HEK293 (cell line): ENCODE data around the gene CMC1.

Experiments used
- CTCF ChIA-PET: fragments of 350-600 bp; formaldehyde crosslinking; extraction: SDS; loops from one replicate; lab custom pipeline; 2021; ENCODE audit warnings: antibody characterized with exemption; lab: Yijun Ruan, JAX
- POLR2A ChIA-PET: fragments of 300-600 bp; formaldehyde crosslinking; extraction: SDS; loops from one replicate; lab custom pipeline; 2020; ENCODE audit warnings: antibody characterized with exemption, inconsistent platforms; lab: Yijun Ruan, JAX
- H3K27ac ChIP-seq: fragments of 200-500 bp; sonication (Bioruptor generic); 2 replicates; pipeline ENCODE4 v1.5.1; 2014; ENCODE audit warnings: low read depth, low read length, control low read depth, inconsistent platforms; ENCODE audit errors: extremely low read depth
- H3K36me3 ChIP-seq, 2 experiments: fragments of 200-500 bp in 1 of 2; sonication (Bioruptor generic) in 1 of 2; 1 replicate in 1 of 2; 2 replicates in 1 of 2; pipeline ENCODE4 v1.5.1; 2014 to 2017; ENCODE audit warnings: inconsistent platforms in 2 of 2, low read length in 2 of 2; ENCODE audit not compliant: control insufficient read depth in 2 of 2, insufficient read depth in 1 of 2
- H3K4me1 ChIP-seq: fragments of 200-500 bp; sonication (Bioruptor generic); 2 replicates; pipeline ENCODE4 v1.5.1; 2014; ENCODE audit warnings: mild to moderate bottlenecking, low read length, inconsistent platforms; ENCODE audit not compliant: control insufficient read depth, insufficient read depth
- H3K4me3 ChIP-seq: 2 replicates; pipeline ENCODE4 v1.5.1; 2011; ENCODE audit warnings: low read depth, mild to moderate bottlenecking, control low read depth, low read length, moderate library complexity
- H3K9me3 ChIP-seq: fragments of 200-500 bp; sonication (Bioruptor generic); 2 replicates; pipeline ENCODE4 v1.5.1; 2014; ENCODE audit warnings: low read depth, low read length, inconsistent platforms; ENCODE audit not compliant: control insufficient read depth, insufficient read depth
- GFI1B ChIP-seq: fragments of 450-650 bp; formaldehyde crosslinking; IDR thresholded peaks from 2 replicates; pipeline ENCODE4 v1.5.1; 2016; ENCODE audit warnings: missing biosample characterization, missing genetic modification characterization
- MYNN ChIP-seq: fragments of 450-650 bp; formaldehyde crosslinking; IDR thresholded peaks from 2 replicates; pipeline ENCODE4 v1.5.1; 2016; ENCODE audit warnings: missing biosample characterization, missing genetic modification characterization, borderline replicate concordance
- OSR2 ChIP-seq: fragments of 450-650 bp; formaldehyde crosslinking; IDR thresholded peaks from 2 replicates; pipeline ENCODE4 v1.5.1; 2016; ENCODE audit warnings: missing biosample characterization, missing genetic modification characterization
- TRIM28 ChIP-seq: IDR thresholded peaks from 2 replicates; pipeline ENCODE4 v1.6.1; 2011; ENCODE audit warnings: low read length, control low read depth, borderline replicate concordance
- ZNF24 ChIP-seq: fragments of 450-650 bp; formaldehyde crosslinking; IDR thresholded peaks from 2 replicates; pipeline ENCODE4 v1.5.1; 2016; ENCODE audit warnings: missing biosample characterization, missing genetic modification characterization
- ZNF274 ChIP-seq, 2 experiments: fragments of 200-500 bp in 1 of 2; fragments of 450-650 bp in 1 of 2; sonication (Bioruptor generic) in 1 of 2; formaldehyde crosslinking in 1 of 2; IDR thresholded peaks; 2 replicates each; pipeline versions ENCODE4 v1.5.1 to v1.6.1; 2014 to 2016; ENCODE audit warnings: borderline replicate concordance in 1 of 2, inconsistent platforms in 1 of 2, low read length in 1 of 2, missing biosample characterization in 1 of 2, missing genetic modification characterization in 1 of 2
- ZNF311 ChIP-seq: fragments of 450-650 bp; formaldehyde crosslinking; IDR thresholded peaks from 2 replicates; pipeline ENCODE4 v1.5.1; 2017; ENCODE audit warnings: missing biosample characterization, missing genetic modification characterization, borderline replicate concordance
- ZNF394 ChIP-seq: fragments of 450-650 bp; formaldehyde crosslinking; IDR thresholded peaks from 2 replicates; pipeline ENCODE4 v1.5.1; 2016; ENCODE audit warnings: missing biosample characterization, missing genetic modification characterization, mild to moderate bottlenecking, moderate library complexity, borderline replicate concordance
- ZNF416 ChIP-seq: fragments of 450-650 bp; formaldehyde crosslinking; IDR thresholded peaks from 2 replicates; pipeline ENCODE4 v1.5.1; 2016; ENCODE audit warnings: missing biosample characterization, missing genetic modification characterization
- ZNF473 ChIP-seq: fragments of 450-650 bp; formaldehyde crosslinking; IDR thresholded peaks from 2 replicates; pipeline ENCODE4 v1.5.1; 2017; ENCODE audit warnings: missing biosample characterization, missing genetic modification characterization
- ZNF560 ChIP-seq: fragments of 450-650 bp; formaldehyde crosslinking; IDR thresholded peaks from 2 replicates; pipeline ENCODE4 v1.5.1; 2017; ENCODE audit warnings: missing biosample characterization, missing genetic modification characterization, borderline replicate concordance
- ZNF776 ChIP-seq: fragments of 450-650 bp; formaldehyde crosslinking; IDR thresholded peaks from 2 replicates; pipeline ENCODE4 v1.5.0; 2017; ENCODE audit warnings: missing biosample characterization, missing genetic modification characterization, borderline replicate concordance
- ZNF837 ChIP-seq: fragments of 450-650 bp; formaldehyde crosslinking; IDR thresholded peaks from 2 replicates; pipeline ENCODE4 v1.5.1; 2016; ENCODE audit warnings: missing biosample characterization, missing genetic modification characterization
- TF ChIP-seq, protein P1 (sequence below): fragments of 450-650 bp; formaldehyde crosslinking; IDR thresholded peaks from 2 replicates; pipeline ENCODE4 v1.5.1; 2016; ENCODE audit warnings: missing biosample characterization, missing genetic modification characterization
- TF ChIP-seq, protein P2 (sequence below): fragments of 450-650 bp; formaldehyde crosslinking; IDR thresholded peaks from 2 replicates; pipeline ENCODE4 v1.5.1; 2017; ENCODE audit warnings: missing biosample characterization, missing genetic modification characterization
- TF ChIP-seq, protein P3 (sequence below): fragments of 450-650 bp; formaldehyde crosslinking; IDR thresholded peaks from 2 replicates; pipeline ENCODE4 v1.5.1; 2016; ENCODE audit warnings: missing biosample characterization, missing genetic modification characterization
- TF ChIP-seq, protein P4 (sequence below): fragments of 450-650 bp; formaldehyde crosslinking; IDR thresholded peaks from 2 replicates; pipeline ENCODE4; 2016; ENCODE audit warnings: missing biosample characterization, missing genetic modification characterization

CMC1 gene

DNA sequence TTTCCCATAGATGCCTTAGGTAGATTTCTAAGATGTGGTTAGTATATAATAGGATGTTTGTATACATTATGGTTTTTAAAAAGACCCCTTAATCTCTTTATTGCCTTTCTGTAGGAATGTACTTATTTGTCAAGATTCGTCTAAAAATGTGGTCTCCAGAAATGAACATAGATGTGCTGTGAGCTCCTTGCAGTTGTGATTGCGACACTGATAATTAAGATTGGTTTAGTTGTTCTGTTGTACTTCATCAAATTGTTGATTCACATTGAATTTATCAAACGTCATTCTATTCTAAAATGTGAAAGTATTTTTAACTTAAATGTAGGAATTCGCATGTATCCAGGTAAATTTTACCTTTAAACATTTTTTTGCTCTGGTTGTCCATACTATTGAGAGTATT, 51.2 kb downstream of the CMC1 start (continued):
- TF ChIP-seq, protein P1, sequence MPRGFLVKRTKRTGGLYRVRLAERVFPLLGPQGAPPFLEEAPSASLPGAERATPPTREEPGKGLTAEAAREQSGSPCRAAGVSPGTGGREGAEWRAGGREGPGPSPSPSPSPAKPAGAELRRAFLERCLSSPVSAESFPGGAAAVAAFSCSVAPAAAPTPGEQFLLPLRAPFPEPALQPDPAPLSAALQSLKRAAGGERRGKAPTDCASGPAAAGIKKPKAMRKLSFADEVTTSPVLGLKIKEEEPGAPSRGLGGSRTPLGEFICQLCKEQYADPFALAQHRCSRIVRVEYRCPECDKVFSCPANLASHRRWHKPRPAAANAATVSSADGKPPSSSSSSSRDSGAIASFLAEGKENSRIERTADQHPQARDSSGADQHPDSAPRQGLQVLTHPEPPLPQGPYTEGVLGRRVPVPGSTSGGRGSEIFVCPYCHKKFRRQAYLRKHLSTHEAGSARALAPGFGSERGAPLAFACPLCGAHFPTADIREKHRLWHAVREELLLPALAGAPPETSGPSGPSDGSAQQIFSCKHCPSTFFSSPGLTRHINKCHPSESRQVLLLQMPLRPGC (tag by site-specific recombination), result no peak
- TF ChIP-seq ZNF473, result no peak
- no peak for TF ChIP-seq TRIM28
- no peak for TF ChIP-seq ZNF311 (tag by site-specific recombination)
- no peak for TF ChIP-seq ZNF776
- no peak for TF ChIP-seq ZNF24
- TF ChIP-seq GFI1B (tag by site-specific recombination), result no peak
- TF ChIP-seq, all 188 proteins: peak for 0

DNA sequence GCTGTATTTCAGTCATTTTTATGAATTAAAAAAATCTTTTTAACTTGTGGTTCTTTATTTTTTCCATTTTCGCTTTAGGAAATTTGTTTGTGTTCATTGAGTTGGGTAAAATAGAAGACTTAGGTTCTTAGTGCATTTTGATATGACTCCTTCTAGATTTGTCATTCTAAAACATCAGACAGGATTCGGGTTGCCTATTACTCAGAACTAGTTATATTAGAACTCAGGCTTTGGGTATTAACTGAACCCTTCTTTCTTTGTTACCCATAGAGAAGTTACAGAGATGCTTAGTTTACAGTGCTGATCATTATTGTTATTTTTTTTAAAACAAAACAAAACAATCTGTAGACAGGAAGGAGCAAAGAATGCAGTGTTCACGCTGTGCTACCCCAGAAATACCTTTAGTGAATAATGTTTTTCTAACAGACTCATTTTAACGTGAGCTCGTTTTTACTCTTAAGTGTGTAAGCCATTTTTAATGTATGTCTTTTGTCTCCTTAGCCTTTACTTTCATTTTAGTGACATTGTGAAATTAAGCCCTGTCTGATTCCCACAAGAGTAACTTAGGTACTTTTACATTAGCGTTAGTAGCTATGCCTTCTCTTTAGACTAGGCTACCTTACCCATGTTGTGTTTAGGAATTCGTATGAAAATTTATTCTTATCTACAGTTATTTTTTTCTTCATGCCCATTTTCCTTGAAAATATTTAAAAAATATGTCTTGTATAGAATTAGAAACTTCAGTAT, 53.4 kb downstream of the CMC1 start:
- no peak overlapping the region for H3K27ac ChIP-seq
- no peaks in the 10 kb centered on the region for H3K4me1 ChIP-seq
- no peak overlapping the region for H3K4me3 ChIP-seq
- H3K9me3 ChIP-seq, result no peaks in the 10 kb centered on the region
- CTCF ChIA-PET, result no interaction called here
- TF ChIP-seq ZNF394 (no peak), OSR2 (tag by site-specific recombination) (no peak), ZNF560 (tag by site-specific recombination) (no peak), ZNF416 (tag by site-specific recombination) (no peak), ZNF274 (IDR thresholded peaks at IDR 0.05; ENCODE audit: low read length) (no peak), ZNF274 (tag by site-specific recombination; IDR thresholded peaks at IDR 0.05; ENCODE audit: borderline replicate concordance) (no peak), ZNF837 (tag by site-specific recombination) (no peak), MYNN (tag by site-specific recombination) (no peak)
- TF ChIP-seq, protein P2, sequence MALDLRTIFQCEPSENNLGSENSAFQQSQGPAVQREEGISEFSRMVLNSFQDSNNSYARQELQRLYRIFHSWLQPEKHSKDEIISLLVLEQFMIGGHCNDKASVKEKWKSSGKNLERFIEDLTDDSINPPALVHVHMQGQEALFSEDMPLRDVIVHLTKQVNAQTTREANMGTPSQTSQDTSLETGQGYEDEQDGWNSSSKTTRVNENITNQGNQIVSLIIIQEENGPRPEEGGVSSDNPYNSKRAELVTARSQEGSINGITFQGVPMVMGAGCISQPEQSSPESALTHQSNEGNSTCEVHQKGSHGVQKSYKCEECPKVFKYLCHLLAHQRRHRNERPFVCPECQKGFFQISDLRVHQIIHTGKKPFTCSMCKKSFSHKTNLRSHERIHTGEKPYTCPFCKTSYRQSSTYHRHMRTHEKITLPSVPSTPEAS, result no peak
- TF ChIP-seq, protein P3, sequence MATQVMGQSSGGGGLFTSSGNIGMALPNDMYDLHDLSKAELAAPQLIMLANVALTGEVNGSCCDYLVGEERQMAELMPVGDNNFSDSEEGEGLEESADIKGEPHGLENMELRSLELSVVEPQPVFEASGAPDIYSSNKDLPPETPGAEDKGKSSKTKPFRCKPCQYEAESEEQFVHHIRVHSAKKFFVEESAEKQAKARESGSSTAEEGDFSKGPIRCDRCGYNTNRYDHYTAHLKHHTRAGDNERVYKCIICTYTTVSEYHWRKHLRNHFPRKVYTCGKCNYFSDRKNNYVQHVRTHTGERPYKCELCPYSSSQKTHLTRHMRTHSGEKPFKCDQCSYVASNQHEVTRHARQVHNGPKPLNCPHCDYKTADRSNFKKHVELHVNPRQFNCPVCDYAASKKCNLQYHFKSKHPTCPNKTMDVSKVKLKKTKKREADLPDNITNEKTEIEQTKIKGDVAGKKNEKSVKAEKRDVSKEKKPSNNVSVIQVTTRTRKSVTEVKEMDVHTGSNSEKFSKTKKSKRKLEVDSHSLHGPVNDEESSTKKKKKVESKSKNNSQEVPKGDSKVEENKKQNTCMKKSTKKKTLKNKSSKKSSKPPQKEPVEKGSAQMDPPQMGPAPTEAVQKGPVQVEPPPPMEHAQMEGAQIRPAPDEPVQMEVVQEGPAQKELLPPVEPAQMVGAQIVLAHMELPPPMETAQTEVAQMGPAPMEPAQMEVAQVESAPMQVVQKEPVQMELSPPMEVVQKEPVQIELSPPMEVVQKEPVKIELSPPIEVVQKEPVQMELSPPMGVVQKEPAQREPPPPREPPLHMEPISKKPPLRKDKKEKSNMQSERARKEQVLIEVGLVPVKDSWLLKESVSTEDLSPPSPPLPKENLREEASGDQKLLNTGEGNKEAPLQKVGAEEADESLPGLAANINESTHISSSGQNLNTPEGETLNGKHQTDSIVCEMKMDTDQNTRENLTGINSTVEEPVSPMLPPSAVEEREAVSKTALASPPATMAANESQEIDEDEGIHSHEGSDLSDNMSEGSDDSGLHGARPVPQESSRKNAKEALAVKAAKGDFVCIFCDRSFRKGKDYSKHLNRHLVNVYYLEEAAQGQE, result no peak
- TF ChIP-seq, protein P4, sequence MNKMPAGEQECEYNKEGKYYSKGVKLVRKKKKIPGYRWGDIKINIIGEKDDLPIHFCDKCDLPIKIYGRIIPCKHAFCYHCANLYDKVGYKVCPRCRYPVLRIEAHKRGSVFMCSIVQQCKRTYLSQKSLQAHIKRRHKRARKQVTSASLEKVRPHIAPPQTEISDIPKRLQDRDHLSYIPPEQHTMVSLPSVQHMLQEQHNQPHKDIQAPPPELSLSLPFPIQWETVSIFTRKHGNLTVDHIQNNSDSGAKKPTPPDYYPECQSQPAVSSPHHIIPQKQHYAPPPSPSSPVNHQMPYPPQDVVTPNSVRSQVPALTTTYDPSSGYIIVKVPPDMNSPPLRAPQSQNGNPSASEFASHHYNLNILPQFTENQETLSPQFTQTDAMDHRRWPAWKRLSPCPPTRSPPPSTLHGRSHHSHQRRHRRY (tag by site-specific recombination), result no peak
- POLR2A ChIA-PET, result no interaction called here
- peaks cover 0 to 5% of the 10 kb centered on the region in 2 experiments; a peak in 1 of 3 replicates for H3K36me3 ChIP-seq
